Gastroesophageal sphincter (tissue), 4 donors: ENCODE results near the gene CFAP61. TPM values are rescaled to one million over a fixed set of nuclear protein-coding genes. Genes with fewer than 3 reads are reported as not detected.

Experiments
- ATAC-seq: fragments of 150-250 bp; one replicate; pipeline ENCODE4 v1.9.1; 2016; ENCODE audit warnings: mild to moderate bottlenecking, moderate library complexity
- H3K27ac ChIP-seq, 4 donors: fragments of 200-600 bp; sonication (generic) in 3 of 4; 1 replicate in 3 of 4; 2 replicates in 1 of 4; pipeline ENCODE4 v1.5.1; 2016 to 2019
- H3K27me3 ChIP-seq: fragments of 200-600 bp; sonication (generic); one replicate; pipeline ENCODE4 v1.5.1; 2019
- H3K36me3 ChIP-seq, 2 donors: fragments of 200-600 bp; sonication (generic); one replicate each; pipeline ENCODE4 v1.5.1; 2019; ENCODE audit warnings: control low read depth in 1 of 2
- H3K4me1 ChIP-seq, 3 donors: fragments of 200-600 bp; sonication (generic); 1 replicate in 2 of 3; 2 replicates in 1 of 3; pipeline ENCODE4 v1.5.1; 2016 to 2019; ENCODE audit warnings: control low read depth in 2 of 3
- H3K4me3 ChIP-seq, 2 donors: fragments of 200-600 bp; sonication (generic); one replicate each; pipeline ENCODE4 v1.5.1; 2019; ENCODE audit warnings: mild to moderate bottlenecking in 1 of 2, moderate library complexity in 1 of 2
- H3K9me3 ChIP-seq, 3 donors: fragments of 200-600 bp; sonication (generic); one replicate each; pipeline ENCODE4 v1.5.1; 2017 to 2019; ENCODE audit warnings: control low read depth in 2 of 3
- CTCF ChIP-seq, 4 experiments: fragments of 200-600 bp in 2 of 4; fragments of 450-650 bp in 2 of 4; sonication (generic) in 1 of 4; IDR thresholded peaks; one replicate each; pipeline ENCODE4 v1.5.1; 2017 to 2019; ENCODE audit warnings: antibody characterized with exemption in 4 of 4, mild to moderate bottlenecking in 2 of 4, moderate library complexity in 2 of 4
- EP300 ChIP-seq: sonication (generic); formaldehyde crosslinking; IDR thresholded peaks from one replicate; pipeline ENCODE4 v1.6.1; 2017; ENCODE audit warnings: antibody characterized with exemption, mild to moderate bottlenecking
- POLR2A ChIP-seq, 2 donors: fragments of 450-650 bp; IDR thresholded peaks; one replicate each; pipeline ENCODE4 v1.6.1; 2017; ENCODE audit warnings: antibody characterized with exemption in 2 of 2, mild to moderate bottlenecking in 2 of 2, moderate library complexity in 1 of 2
- POLR2AphosphoS5 ChIP-seq: sonication (generic); formaldehyde crosslinking; IDR thresholded peaks from one replicate; pipeline ENCODE4 v1.6.1; 2017; ENCODE audit warnings: antibody characterized with exemption
- WGBS, 2 donors: methylation state at CpG; one replicate each; pipeline ENCODE4 v1.1.5; 2018; ENCODE audit warnings: low coverage in 1 of 2; 5-methylcytosine and 5-hydroxymethylcytosine counted together
- total RNA-seq, 4 donors: library from RNA; depleted of rRNA; stranded (reverse); fragments of >200 nt; gene quantifications; one replicate each; pipeline ENCODE4 v1.1.0, GENCODE V29; 2016

Gene CFAP61
- total RNA-seq, 4 donors from 2014 or later: 0.27 to 0.54 (median 0.30) TPM; not detected in 1

GRCh38 chr20:20084296-20084752 lies 32.0 kb downstream of the CFAP61 start:
- Histone ChIP-seq H3K4me1 (peaks cover 0 to 6% (median 0%) of the 10 kb centered on the region in 3 donors), H3K4me3 (no peak overlapping the region), H3K27ac (no peak overlapping the region), H3K36me3 (no peaks in the 10 kb centered on the region), H3K9me3 (no peaks in the 10 kb centered on the region), H3K27me3 (peaks cover 23% of the 10 kb centered on the region)
- TF ChIP-seq POLR2A (IDR thresholded peaks at IDR 0.05): no peak
- TF ChIP-seq POLR2AphosphoS5: no peak
- TF ChIP-seq EP300: no peak
- no peak for TF ChIP-seq CTCF (IDR thresholded peaks at IDR 0.05)
- WGBS, 2 donors: 38 to 48% methylated on average over 1 to 3 of the region's 8 CpGs
- no peak for ATAC-seq

- H3K4me3 ChIP-seq: no peak overlapping the region
- H3K27ac ChIP-seq: no peak overlapping the region
- TF ChIP-seq POLR2A (IDR thresholded peaks at IDR 0.05) (no peak), EP300 (no peak), POLR2AphosphoS5 (no peak), CTCF (IDR thresholded peaks at IDR 0.05) (no peak)
- WGBS, 2 donors: 66 to 77% methylated on average over 6 to 8 of the region's 9 CpGs
- H3K4me1 ChIP-seq: peaks cover 0 to 6% (median 0%) of the 10 kb centered on the region in 3 donors
- no peaks in the 10 kb centered on the region for H3K36me3 ChIP-seq
- peaks cover 21% of the 10 kb centered on the region for H3K27me3 ChIP-seq
- no peak for ATAC-seq
- no peaks in the 10 kb centered on the region for H3K9me3 ChIP-seq
Observed at GRCh38 chr20:20085071-20085470, 32.7 kb downstream of the CFAP61 start.

GRCh38 chr20:20085812-20086211 lies 33.5 kb downstream of the CFAP61 start:
- ATAC-seq: peak; percentile 85
- 37 to 40% methylated on average over 2 of the region's 2 CpGs for WGBS, 2 donors
- Histone ChIP-seq H3K4me1 (peaks cover 0 to 6% (median 0%) of the 10 kb centered on the region in 3 donors), H3K36me3 (no peaks in the 10 kb centered on the region), H3K27ac (no peak overlapping the region), H3K9me3 (no peaks in the 10 kb centered on the region), H3K4me3 (no peak overlapping the region), H3K27me3 (peaks cover 15% of the 10 kb centered on the region)
- TF ChIP-seq EP300 (peak; percentile 69), POLR2AphosphoS5 (peak; percentile 53), POLR2A (IDR thresholded peaks at IDR 0.05) (no peak), CTCF (IDR thresholded peaks at IDR 0.05) (no peak)

- no peaks in the 10 kb centered on the region for H3K9me3 ChIP-seq
- WGBS, 2 donors: 20 to 54% methylated on average over 1 to 4 of the region's 4 CpGs
- no peak overlapping the region for H3K27ac ChIP-seq
- no peak for ATAC-seq
- no peaks in the 10 kb centered on the region for H3K36me3 ChIP-seq
- peaks cover 4% of the 10 kb centered on the region for H3K27me3 ChIP-seq
- peaks cover 0 to 6% (median 0%) of the 10 kb centered on the region in 3 donors for H3K4me1 ChIP-seq
- no peak overlapping the region for H3K4me3 ChIP-seq
- TF ChIP-seq POLR2AphosphoS5: no peak
- no peak for TF ChIP-seq POLR2A (IDR thresholded peaks at IDR 0.05)
- no peak for TF ChIP-seq CTCF (IDR thresholded peaks at IDR 0.05)
- TF ChIP-seq EP300: no peak
Observed at GRCh38 chr20:20089018-20089417, 36.7 kb downstream of the CFAP61 start.

GRCh38 chr20:20089939-20090338 lies 37.6 kb downstream of the CFAP61 start:
- no peaks in the 10 kb centered on the region for H3K9me3 ChIP-seq
- no peak overlapping the region for H3K4me3 ChIP-seq
- no peaks in the 10 kb centered on the region for H3K36me3 ChIP-seq
- H3K27ac ChIP-seq: no peak overlapping the region
- 46 to 79% methylated on average over 1 of the region's 1 CpG for whole genome bisulfite sequencing, 2 donors
- no peak for ATAC-seq
- H3K4me1 ChIP-seq: no peaks in the 10 kb centered on the region
- TF ChIP-seq POLR2A (IDR thresholded peaks at IDR 0.05): no peak
- no peak for TF ChIP-seq EP300
- no peak for TF ChIP-seq POLR2AphosphoS5
- peaks cover 4% of the 10 kb centered on the region for H3K27me3 ChIP-seq
